C4-2B (cell line): ENCODE data around the gene DAB1.

Experiments used
- H3K27ac ChIP-seq: fragments of 450-650 bp; 2 replicates; pipeline ENCODE4 v1.5.1; 2017
- CTCF ChIP-seq: fragments of 450-650 bp; conservative IDR thresholded peaks from 2 replicates; pipeline ENCODE4 v1.5.1; 2017; ENCODE audit warnings: mild to moderate bottlenecking
- ZFX ChIP-seq: fragments of 450-650 bp; IDR thresholded peaks from 2 replicates; pipeline ENCODE4 v1.6.1; 2017

DAB1 gene

DNA sequence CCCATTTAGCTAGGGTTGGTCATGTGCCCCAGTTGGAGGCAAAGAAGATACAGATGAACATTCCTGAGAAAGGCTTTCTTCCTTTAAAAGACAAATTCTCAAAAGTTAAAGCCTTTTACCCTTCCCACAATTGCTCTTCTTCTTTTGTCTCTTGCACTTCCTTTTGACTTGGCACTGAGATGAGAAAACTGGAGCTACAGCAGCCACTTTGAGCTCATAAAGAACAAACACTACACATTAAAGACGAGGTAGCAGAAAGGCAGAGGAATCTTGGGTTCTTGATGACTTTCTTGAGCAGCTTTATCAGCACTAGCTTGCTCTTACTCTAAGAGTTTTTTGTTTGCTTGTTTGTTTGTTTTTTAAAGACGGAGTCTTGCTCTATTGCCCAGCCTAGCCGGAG lies 92.2 kb downstream of the DAB1 start:
- TF ChIP-seq CTCF (no peak), ZFX (no peak)
- H3K27ac ChIP-seq: no peak overlapping the region

DNA sequence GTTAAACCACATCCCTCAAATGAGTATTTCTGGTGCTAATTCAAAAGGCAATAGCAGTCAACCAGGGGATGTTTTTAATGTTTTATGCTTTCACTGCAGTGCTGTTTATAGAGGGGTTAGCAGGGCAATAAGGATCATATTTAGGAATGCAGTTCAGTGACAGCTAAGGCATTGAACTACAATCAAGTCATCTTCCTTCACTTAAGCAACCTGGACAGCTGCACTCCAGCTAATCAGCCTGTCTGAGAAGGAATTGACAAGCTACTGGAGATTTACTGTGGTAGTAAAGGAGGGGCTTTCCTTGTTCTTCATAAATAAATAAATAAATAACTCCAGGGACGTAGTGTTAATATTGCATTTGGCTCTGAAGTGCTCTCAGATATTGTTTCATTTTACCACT lies 93.9 kb downstream of the DAB1 start:
- H3K27ac ChIP-seq: no peak overlapping the region
- no peak for TF ChIP-seq ZFX
- TF ChIP-seq CTCF: no peak

DNA sequence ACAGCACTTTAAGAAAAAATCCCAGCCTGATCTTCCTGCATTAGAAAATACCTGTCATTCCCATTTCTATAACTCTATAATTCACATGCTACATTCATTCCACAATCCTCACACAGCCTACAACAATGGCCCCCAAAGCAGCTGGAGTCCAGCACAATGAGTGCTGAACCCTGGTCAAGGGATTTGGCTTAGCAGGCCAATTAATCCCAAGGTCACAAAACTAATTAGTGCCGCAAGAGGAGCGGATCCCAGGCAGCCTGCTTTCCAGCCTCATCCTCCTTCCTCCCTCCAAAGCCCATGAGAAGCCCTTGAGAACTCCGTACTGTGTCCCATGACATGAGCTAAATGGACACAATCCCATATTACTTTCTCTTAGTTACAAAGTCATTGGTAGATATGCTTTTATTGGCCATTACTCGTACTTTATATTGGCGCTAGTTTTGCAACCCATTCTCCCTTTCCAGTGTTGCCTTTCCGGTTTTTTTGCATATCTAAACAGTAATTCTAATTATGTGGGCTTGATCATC lies 94.8 kb downstream of the DAB1 start:
- H3K27ac ChIP-seq: no peak overlapping the region
- TF ChIP-seq ZFX: no peak
- no peak for TF ChIP-seq CTCF

- no peak overlapping the region for H3K27ac ChIP-seq
- TF ChIP-seq ZFX: no peak
- TF ChIP-seq CTCF: no peak
Measured at GRCh38 chr1:57327946-57328345, 95.9 kb downstream of the DAB1 start.

- no peak overlapping the region for H3K27ac ChIP-seq
- no peak for TF ChIP-seq ZFX
- no peak for TF ChIP-seq CTCF
Measured at GRCh38 chr1:57327336-57327735, 96.5 kb downstream of the DAB1 start.

DNA sequence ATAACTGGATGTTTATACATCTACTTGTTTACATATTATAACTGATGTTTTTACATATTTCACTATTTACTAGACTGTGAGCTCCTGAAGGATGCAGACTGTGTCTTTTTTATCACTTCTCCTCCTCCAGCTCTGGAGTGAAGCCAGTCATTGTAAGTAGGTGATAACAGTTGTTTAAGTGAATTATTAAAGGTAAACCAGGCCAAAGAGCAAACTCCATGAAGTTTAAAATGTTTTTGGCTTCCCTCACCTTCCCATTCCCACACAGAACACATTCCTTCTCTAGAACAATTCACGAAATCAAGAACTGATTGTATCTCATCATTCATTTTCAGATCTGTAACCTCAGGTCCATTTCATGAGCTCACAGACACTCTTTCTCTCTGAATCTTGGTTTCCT lies 98.3 kb downstream of the DAB1 start:
- TF ChIP-seq CTCF (no peak), ZFX (no peak)
- H3K27ac ChIP-seq: no peak overlapping the region

DNA sequence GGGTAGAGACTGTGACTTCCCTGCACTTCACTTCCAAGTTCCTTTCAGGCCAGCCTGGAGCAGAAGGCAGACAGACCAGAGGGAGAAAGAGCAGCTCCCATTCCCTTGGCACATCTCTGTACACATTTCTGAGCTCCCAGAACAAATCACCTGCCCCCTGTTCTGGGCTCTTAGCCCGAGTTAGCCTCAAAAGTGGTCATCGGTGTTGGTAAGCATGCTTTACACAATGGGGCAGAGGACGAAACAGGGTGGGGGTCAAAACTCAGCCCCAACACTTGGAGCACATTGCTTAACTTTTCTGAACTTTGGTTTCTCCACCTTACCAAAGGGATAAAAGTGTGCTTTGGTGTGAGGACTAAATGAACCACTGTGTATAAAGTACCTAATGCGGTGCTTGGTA lies 98.7 kb downstream of the DAB1 start:
- TF ChIP-seq CTCF (no peak), ZFX (no peak)
- H3K27ac ChIP-seq: no peak overlapping the region

GRCh38 chr1:57324388-57324787 lies 99.5 kb downstream of the DAB1 start:
- no peak overlapping the region for H3K27ac ChIP-seq
- TF ChIP-seq ZFX: no peak
- no peak for TF ChIP-seq CTCF
